K562 (cell line): Measurements from ENCODE around the gene UBE2D2. TPM values are rescaled to one million over a fixed set of nuclear protein-coding genes. Genes with fewer than 3 reads are reported as not detected.

Experiments
- ATF6 ChIP-seq: sonication (generic); formaldehyde crosslinking; IDR thresholded peaks from 2 replicates; pipeline ENCODE4 v1.4.0; 2020; ENCODE audit warnings: mild to moderate bottlenecking, missing genetic modification reagents
- CBX3 ChIP-seq, 2 experiments: IDR thresholded peaks; 1 replicate in 1 of 2; 2 replicates in 1 of 2; pipeline ENCODE4 v1.6.1; 2012; ENCODE audit warnings: inconsistent platforms in 2 of 2, low read length in 2 of 2, borderline replicate concordance in 1 of 2, control low read depth in 1 of 2
- CGGBP1 ChIP-seq: fragments of 250-450 bp; sonication (Bioruptor Pico); IDR thresholded peaks from 2 replicates; pipeline ENCODE4 v1.9.0; 2021; ENCODE audit warnings: mild to moderate bottlenecking
- MYBL2 ChIP-seq, 2 experiments: fragments of 450-650 bp in 1 of 2; sonication (generic) in 1 of 2; formaldehyde crosslinking in 1 of 2; IDR thresholded peaks; 2 replicates each; pipeline versions ENCODE4 v1.6.1 to v1.8.1; 2017 to 2022; ENCODE audit warnings: borderline replicate concordance in 1 of 2, inconsistent platforms in 1 of 2, low read depth in 1 of 2, mild to moderate bottlenecking in 1 of 2, missing genetic modification reagents in 1 of 2, moderate library complexity in 1 of 2
- SMAD1 ChIP-seq: fragments of 150-350 bp; IDR thresholded peaks from 2 replicates; pipeline ENCODE4 v1.6.1; 2014; ENCODE audit warnings: low read length, low read depth; ENCODE audit not compliant: partially characterized antibody
- SREBF2 ChIP-seq: sonication (generic); formaldehyde crosslinking; IDR thresholded peaks from 2 replicates; pipeline ENCODE4 v1.4.0; 2020; ENCODE audit warnings: mild to moderate bottlenecking, missing genetic modification reagents
- TBL1XR1 ChIP-seq, 2 experiments: IDR thresholded peaks; 2 replicates each; pipeline ENCODE4 v1.6.1; 2012; ENCODE audit warnings: improper control_type of control experiment in 2 of 2, low read length in 2 of 2, mild to moderate bottlenecking in 1 of 2
- TCFL5 ChIP-seq: fragments of 250-450 bp; sonication (Bioruptor Pico); conservative IDR thresholded peaks from 2 replicates; pipeline ENCODE4 v1.6.1; 2021; ENCODE audit warnings: mild to moderate bottlenecking, moderate library complexity, matching md5 sums
- ZBTB12 ChIP-seq: fragments of 250-450 bp; sonication (Bioruptor Pico); IDR thresholded peaks from 2 replicates; pipeline ENCODE4 v1.4.0; 2020
- ZBTB40 ChIP-seq, 2 experiments: fragments of 450-650 bp in 1 of 2; sonication (generic) in 1 of 2; formaldehyde crosslinking in 1 of 2; IDR thresholded peaks; 2 replicates each; pipeline versions ENCODE4 v1.7.1 to v1.9.0; 2016 to 2022; ENCODE audit warnings: inconsistent platforms in 1 of 2, mild to moderate bottlenecking in 1 of 2, missing genetic modification reagents in 1 of 2
- ZNF589 ChIP-seq: fragments of 200-800 bp; sonication (Bioruptor generic); IDR thresholded peaks from 2 replicates; pipeline ENCODE4 v1.6.1; 2016; ENCODE audit warnings: low read depth, missing genetic modification characterization, missing compliant biosample characterization
- ZZZ3 ChIP-seq: fragments of 450-650 bp; IDR thresholded peaks from 2 replicates; pipeline ENCODE4 v1.6.1; 2016; ENCODE audit warnings: antibody characterized with exemption, mild to moderate bottlenecking, moderate library complexity
- polyA plus RNA-seq, 8 experiments: library from polyadenylated mRNA; depleted of rRNA in 4 of 8; stranded (reverse) in 5 of 8; unstranded in 3 of 8; fragments of >200 nt; fragmentation: Nextera tagmentation in 2 of 8; fragmentation: Illumina TruSeq in 1 of 8; extraction: Ambion mirVana in 2 of 8; extraction: Trizol in 1 of 8; gene quantifications; 2 replicates each; pipeline versions ENCODE4 v1.2.1 to v1.2.3, GENCODE V29; 2011 to 2014; ENCODE audit warnings: inconsistent platforms in 1 of 8, missing spikeins in 1 of 8
- total RNA-seq, 7 experiments: library from RNA; depleted of rRNA in 6 of 7; stranded (reverse); fragments of >200 nt in 6 of 7; fragmentation: Illumina TruSeq in 2 of 7; extraction: Trizol in 2 of 7; gene quantifications; 2 replicates each; pipeline versions ENCODE4 v1.2.1 to v1.2.3, GENCODE V29; 2011 to 2021; ENCODE audit warnings: low replicate concordance in 1 of 7

The UBE2D2 gene
- total and polyA plus RNA-seq, 9 of the 15 experiments (the other 6 are each of a cell fraction or from before 2014, with no cell fraction given) = 53.6 to 198 (median 122) TPM

GRCh38 chr5:139660923-139661814, 100.0 kb downstream of the UBE2D2 start (continued):
- TF ChIP-seq SREBF2 (CRISPR knock-in tag) (no peak), ZZZ3 (no peak), ZBTB40 (IDR thresholded peaks at IDR 0.05) (peak; percentile 42; the same call in 1 of the 2 replicates), ZBTB40 (CRISPR knock-in tag; IDR thresholded peaks at IDR 0.05) (no peak), TCFL5 (CRISPR knock-in tag) (no peak), SMAD1 (no peak), ATF6 (no peak), CBX3 (IDR thresholded peaks at IDR 0.05; ENCODE audit: borderline replicate concordance in 1 of 2, low read length in 2 of 2) (0 out of 3 replicates have a peak, but pooled peaks of 1 of the 2 experiments have one; percentile 43), TBL1XR1 (IDR thresholded peaks at IDR 0.05; ENCODE audit: low read length in 2 of 2) (peak in 1 of 2 experiments; percentile 31; a peak in 1 of 4 replicates), ZBTB12 (CRISPR knock-in tag) (no peak), ZNF589 (CRISPR knock-in tag) (no peak), MYBL2 (IDR thresholded peaks at IDR 0.05; ENCODE audit: low read depth) (no peak; the same call in 1 of the 2 replicates), MYBL2 (CRISPR knock-in tag; IDR thresholded peaks at IDR 0.05; ENCODE audit: borderline replicate concordance) (no peak), CGGBP1 (CRISPR knock-in tag) (no peak)
